ENCODE results near the gene SPPL3.

DNA sequence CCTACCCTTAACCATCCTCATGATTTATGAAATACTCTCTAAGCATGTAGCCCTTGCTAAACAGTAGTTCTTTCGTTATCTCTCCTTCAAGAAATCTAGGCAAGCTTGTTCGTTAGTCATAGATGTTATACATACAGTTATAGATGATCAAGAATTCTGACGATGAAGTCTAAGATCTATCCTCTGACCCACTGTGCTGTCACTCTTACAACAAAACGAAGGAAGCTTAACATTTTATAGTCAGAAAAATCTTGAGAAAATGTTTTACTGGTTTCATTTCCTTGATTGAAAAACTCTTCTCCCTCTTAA is 68.9 kb downstream of the SPPL3 start:
- TF ChIP-seq CTCF (IDR thresholded peaks at IDR 0.05; ENCODE audit: low read depth, low read length, poor library complexity, severe bottlenecking) (no peak), EZH2phosphoT487 (IDR thresholded peaks at IDR 0.05; ENCODE audit: borderline replicate concordance, low read length) (no peak)
